ENCODE results near the gene MCF2L.

MCF2L gene

DNA sequence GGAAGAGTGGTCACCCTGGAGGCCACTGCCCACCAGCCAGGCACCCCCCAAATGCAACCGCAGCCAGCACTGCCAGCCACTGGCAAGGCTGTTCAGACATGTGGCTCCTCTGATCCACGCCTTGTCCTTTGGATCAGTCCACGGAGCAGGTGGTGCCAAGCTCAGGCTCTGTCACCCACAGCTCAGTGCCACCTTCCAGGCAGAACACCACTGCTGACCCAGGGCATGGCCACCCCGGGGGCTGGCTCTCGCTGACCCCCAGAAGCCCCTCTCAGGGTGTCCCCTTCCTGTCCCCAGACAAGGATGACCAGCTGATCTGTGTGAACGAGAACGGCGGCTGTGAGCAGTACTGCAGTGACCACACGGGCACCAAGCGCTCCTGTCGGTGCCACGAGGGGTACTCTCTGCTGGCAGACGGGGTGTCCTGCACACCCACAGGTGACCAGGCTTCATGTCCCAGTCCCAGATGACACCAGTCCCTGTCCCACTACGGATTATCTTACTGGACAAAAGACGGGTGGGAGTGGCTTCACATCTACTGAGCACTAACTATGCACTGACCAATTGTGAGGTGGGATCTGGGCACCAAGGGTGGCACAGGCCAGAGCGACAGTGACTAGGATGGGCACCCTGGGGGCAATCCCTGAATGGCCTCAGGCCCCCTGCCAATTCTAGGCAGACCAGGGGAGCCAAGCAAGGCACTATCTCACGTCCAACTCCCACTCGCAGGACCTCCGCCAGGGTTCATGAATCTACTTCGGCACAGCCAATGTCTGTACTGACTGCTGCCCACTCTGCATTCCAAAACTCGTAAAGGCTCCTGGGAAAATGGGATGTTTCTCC, 146.6 kb downstream of the MCF2L start:
- TF ChIP-seq PPARA (CRISPR knock-in tag; IDR thresholded peaks at IDR 0.05; ENCODE audit: borderline replicate concordance) (no peak), ESRRG (CRISPR knock-in tag; IDR thresholded peaks at IDR 0.05) (no peak), SNAI2 (CRISPR knock-in tag; IDR thresholded peaks at IDR 0.05) (no peak), ARNTL (CRISPR knock-in tag; IDR thresholded peaks at IDR 0.05; ENCODE audit: borderline replicate concordance, low read depth) (no peak), ZNF70 (CRISPR knock-in tag; IDR thresholded peaks at IDR 0.05) (no peak), BACH2 (CRISPR knock-in tag; IDR thresholded peaks at IDR 0.05; ENCODE audit: borderline replicate concordance) (no peak), ZNF8 (CRISPR knock-in tag; IDR thresholded peaks at IDR 0.05) (no peak), ZC3H10 (CRISPR knock-in tag; IDR thresholded peaks at IDR 0.05) (no peak), RARB (CRISPR knock-in tag; IDR thresholded peaks at IDR 0.05) (no peak), ZFP30 (CRISPR knock-in tag; IDR thresholded peaks at IDR 0.05) (no peak)
- TF ChIP-seq, protein P1, sequence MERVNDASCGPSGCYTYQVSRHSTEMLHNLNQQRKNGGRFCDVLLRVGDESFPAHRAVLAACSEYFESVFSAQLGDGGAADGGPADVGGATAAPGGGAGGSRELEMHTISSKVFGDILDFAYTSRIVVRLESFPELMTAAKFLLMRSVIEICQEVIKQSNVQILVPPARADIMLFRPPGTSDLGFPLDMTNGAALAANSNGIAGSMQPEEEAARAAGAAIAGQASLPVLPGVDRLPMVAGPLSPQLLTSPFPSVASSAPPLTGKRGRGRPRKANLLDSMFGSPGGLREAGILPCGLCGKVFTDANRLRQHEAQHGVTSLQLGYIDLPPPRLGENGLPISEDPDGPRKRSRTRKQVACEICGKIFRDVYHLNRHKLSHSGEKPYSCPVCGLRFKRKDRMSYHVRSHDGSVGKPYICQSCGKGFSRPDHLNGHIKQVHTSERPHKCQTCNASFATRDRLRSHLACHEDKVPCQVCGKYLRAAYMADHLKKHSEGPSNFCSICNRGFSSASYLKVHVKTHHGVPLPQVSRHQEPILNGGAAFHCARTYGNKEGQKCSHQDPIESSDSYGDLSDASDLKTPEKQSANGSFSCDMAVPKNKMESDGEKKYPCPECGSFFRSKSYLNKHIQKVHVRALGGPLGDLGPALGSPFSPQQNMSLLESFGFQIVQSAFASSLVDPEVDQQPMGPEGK (CRISPR knock-in tag; IDR thresholded peaks at IDR 0.05; ENCODE audit: borderline replicate concordance): no peak
- TF ChIP-seq, protein P2, sequence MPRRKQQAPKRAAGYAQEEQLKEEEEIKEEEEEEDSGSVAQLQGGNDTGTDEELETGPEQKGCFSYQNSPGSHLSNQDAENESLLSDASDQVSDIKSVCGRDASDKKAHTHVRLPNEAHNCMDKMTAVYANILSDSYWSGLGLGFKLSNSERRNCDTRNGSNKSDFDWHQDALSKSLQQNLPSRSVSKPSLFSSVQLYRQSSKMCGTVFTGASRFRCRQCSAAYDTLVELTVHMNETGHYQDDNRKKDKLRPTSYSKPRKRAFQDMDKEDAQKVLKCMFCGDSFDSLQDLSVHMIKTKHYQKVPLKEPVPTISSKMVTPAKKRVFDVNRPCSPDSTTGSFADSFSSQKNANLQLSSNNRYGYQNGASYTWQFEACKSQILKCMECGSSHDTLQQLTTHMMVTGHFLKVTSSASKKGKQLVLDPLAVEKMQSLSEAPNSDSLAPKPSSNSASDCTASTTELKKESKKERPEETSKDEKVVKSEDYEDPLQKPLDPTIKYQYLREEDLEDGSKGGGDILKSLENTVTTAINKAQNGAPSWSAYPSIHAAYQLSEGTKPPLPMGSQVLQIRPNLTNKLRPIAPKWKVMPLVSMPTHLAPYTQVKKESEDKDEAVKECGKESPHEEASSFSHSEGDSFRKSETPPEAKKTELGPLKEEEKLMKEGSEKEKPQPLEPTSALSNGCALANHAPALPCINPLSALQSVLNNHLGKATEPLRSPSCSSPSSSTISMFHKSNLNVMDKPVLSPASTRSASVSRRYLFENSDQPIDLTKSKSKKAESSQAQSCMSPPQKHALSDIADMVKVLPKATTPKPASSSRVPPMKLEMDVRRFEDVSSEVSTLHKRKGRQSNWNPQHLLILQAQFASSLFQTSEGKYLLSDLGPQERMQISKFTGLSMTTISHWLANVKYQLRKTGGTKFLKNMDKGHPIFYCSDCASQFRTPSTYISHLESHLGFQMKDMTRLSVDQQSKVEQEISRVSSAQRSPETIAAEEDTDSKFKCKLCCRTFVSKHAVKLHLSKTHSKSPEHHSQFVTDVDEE (CRISPR knock-in tag; IDR thresholded peaks at IDR 0.05): no peak
- TF ChIP-seq, protein P3, sequence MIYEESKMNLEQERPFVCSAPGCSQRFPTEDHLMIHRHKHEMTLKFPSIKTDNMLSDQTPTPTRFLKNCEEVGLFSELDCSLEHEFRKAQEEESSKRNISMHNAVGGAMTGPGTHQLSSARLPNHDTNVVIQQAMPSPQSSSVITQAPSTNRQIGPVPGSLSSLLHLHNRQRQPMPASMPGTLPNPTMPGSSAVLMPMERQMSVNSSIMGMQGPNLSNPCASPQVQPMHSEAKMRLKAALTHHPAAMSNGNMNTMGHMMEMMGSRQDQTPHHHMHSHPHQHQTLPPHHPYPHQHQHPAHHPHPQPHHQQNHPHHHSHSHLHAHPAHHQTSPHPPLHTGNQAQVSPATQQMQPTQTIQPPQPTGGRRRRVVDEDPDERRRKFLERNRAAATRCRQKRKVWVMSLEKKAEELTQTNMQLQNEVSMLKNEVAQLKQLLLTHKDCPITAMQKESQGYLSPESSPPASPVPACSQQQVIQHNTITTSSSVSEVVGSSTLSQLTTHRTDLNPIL (CRISPR knock-in tag; IDR thresholded peaks at IDR 0.05; ENCODE audit: low read depth): no peak
- TF ChIP-seq, protein P4, sequence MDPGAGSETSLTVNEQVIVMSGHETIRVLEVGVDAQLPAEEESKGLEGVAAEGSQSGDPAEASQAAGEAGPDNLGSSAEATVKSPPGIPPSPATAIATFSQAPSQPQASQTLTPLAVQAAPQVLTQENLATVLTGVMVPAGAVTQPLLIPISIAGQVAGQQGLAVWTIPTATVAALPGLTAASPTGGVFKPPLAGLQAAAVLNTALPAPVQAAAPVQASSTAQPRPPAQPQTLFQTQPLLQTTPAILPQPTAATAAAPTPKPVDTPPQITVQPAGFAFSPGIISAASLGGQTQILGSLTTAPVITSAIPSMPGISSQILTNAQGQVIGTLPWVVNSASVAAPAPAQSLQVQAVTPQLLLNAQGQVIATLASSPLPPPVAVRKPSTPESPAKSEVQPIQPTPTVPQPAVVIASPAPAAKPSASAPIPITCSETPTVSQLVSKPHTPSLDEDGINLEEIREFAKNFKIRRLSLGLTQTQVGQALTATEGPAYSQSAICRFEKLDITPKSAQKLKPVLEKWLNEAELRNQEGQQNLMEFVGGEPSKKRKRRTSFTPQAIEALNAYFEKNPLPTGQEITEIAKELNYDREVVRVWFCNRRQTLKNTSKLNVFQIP (CRISPR knock-in tag; IDR thresholded peaks at IDR 0.05; ENCODE audit: borderline replicate concordance, low read depth): no peak
- ATAC-seq: no peak

DNA sequence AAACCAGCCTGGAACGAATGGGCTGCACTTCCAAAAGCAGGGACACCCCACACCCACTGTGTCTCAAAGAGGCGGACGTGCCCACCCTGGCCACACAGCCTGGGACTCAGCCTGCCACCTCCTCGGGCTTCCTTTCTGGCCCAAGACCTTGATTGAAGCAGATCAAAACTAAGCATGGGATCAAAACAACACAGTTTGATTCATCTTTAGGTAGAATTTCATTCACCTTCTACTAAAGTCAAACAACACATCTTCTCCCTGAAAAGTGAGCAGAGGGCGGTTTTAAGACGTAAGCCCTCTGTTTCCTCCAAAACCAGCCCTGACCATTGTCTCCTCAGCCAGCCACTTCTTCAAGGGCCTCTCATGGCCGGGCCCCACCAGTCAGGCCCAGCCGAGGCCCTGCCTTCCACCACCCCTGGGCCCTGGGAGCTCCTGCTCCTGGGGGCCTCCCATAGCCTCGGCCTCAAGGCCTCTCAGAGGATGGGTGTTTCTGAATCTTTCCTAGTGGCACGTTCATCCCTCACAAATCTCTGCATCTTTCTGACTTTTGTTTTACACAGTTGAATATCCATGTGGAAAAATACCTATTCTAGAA, 147.3 kb downstream of the MCF2L start:
- TF ChIP-seq ISL1 (CRISPR knock-in tag; IDR thresholded peaks at IDR 0.05): no peak
- TF ChIP-seq, protein P5, sequence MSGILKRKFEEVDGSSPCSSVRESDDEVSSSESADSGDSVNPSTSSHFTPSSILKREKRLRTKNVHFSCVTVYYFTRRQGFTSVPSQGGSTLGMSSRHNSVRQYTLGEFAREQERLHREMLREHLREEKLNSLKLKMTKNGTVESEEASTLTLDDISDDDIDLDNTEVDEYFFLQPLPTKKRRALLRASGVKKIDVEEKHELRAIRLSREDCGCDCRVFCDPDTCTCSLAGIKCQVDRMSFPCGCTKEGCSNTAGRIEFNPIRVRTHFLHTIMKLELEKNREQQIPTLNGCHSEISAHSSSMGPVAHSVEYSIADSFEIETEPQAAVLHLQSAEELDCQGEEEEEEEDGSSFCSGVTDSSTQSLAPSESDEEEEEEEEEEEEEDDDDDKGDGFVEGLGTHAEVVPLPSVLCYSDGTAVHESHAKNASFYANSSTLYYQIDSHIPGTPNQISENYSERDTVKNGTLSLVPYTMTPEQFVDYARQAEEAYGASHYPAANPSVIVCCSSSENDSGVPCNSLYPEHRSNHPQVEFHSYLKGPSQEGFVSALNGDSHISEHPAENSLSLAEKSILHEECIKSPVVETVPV (CRISPR knock-in tag; IDR thresholded peaks at IDR 0.05): no peak
- no peak for TF ChIP-seq TOX (CRISPR knock-in tag; IDR thresholded peaks at IDR 0.05; ENCODE audit: borderline replicate concordance)
- TF ChIP-seq SNAI2 (CRISPR knock-in tag; IDR thresholded peaks at IDR 0.05): no peak
- no peak for TF ChIP-seq ZFP3 (CRISPR knock-in tag; IDR thresholded peaks at IDR 0.05)
- no peak for TF ChIP-seq OSR1 (CRISPR knock-in tag; IDR thresholded peaks at IDR 0.05)
- no peak for TF ChIP-seq RARB (CRISPR knock-in tag; IDR thresholded peaks at IDR 0.05)
- TF ChIP-seq ARNTL (CRISPR knock-in tag; IDR thresholded peaks at IDR 0.05; ENCODE audit: borderline replicate concordance, low read depth): no peak
- no peak for TF ChIP-seq ESRRG (CRISPR knock-in tag; IDR thresholded peaks at IDR 0.05)
- no peak for TF ChIP-seq ZFP30 (CRISPR knock-in tag; IDR thresholded peaks at IDR 0.05)
- TF ChIP-seq PPARA (CRISPR knock-in tag; IDR thresholded peaks at IDR 0.05; ENCODE audit: borderline replicate concordance): no peak
- no peak for TF ChIP-seq ZNF70 (CRISPR knock-in tag; IDR thresholded peaks at IDR 0.05)
- no peak for ATAC-seq

DNA sequence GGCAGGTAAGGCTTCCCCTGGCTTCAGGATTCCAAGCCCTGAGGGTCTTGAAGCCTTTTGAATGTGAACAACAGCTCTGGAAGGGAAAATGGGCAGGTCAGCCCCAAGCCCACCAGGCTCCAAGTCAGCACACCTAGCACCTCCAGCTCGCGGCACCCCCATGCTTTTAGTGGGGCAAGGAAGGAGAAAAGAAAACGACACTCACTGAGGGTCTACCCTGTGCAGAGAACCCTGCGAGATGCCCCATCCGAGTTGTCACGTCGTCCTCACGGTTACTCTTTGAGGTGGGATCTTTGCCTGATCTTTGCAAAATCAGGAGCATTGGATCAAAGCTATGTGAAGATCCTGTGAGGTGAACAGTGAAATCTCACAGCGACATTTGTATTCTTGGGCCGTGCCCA, 147.9 kb downstream of the MCF2L start:
- ATAC-seq: no peak
- TF ChIP-seq, protein P3 (CRISPR knock-in tag; IDR thresholded peaks at IDR 0.05; ENCODE audit: low read depth): no peak
- TF ChIP-seq TCF4 (CRISPR knock-in tag; IDR thresholded peaks at IDR 0.05; ENCODE audit: borderline replicate concordance) (no peak), ZFP3 (CRISPR knock-in tag; IDR thresholded peaks at IDR 0.05) (no peak), SNAI2 (CRISPR knock-in tag; IDR thresholded peaks at IDR 0.05) (no peak)
- TF ChIP-seq, protein P1 (CRISPR knock-in tag; IDR thresholded peaks at IDR 0.05; ENCODE audit: borderline replicate concordance): no peak
